Stimulated activated CD4-positive, alpha-beta T cell treated with anti-CD3 and anti-CD28 coated beads, TNF-alpha, amount 100 ng/mL, for 4 hours (primary cell): ENCODE data around the gene RCC2.

Experiments used
- DNase-seq, 3 experiments: peaks; one replicate each; pipeline ENCODE4 v3.0.0-alpha.2; 2020; ENCODE audit warnings: low read depth in 3 of 3

RCC2 gene

GRCh38 chr1:17442841-17443240, 3.4 kb upstream of the RCC2 start:
- no peak for DNase-seq

- DNase-seq, result no peak
These were observed 2.5 kb upstream of the RCC2 start for GRCh38 chr1:17441993-17442357.

GRCh38 chr1:17441265-17441992, 2.0 kb upstream of the RCC2 start:
- no peak for DNase-seq

- no peak for DNase-seq
These were observed 1.3 kb upstream of the RCC2 start for GRCh38 chr1:17440827-17441168.

GRCh38 chr1:17440074-17440826, 773 bp upstream of the RCC2 start:
- no peak for DNase-seq

GRCh38 chr1:17438318-17439249, 893 bp downstream of the RCC2 start:
- peak; percentile 58 to 73 (median 63) for DNase-seq

GRCh38 chr1:17437580-17438317, 1.7 kb downstream of the RCC2 start:
- DNase-seq, result peak; percentile 34 to 50 (median 47)

GRCh38 chr1:17437260-17437579, 2.3 kb downstream of the RCC2 start:
- no peak for DNase-seq

- DNase-seq, result no peak
These were observed 2.9 kb downstream of the RCC2 start for GRCh38 chr1:17436380-17437174.

- DNase-seq, result no peak
These were observed 4.9 kb downstream of the RCC2 start for GRCh38 chr1:17434601-17435000.

GRCh38 chr1:17434016-17434415, 5.5 kb downstream of the RCC2 start:
- no peak for DNase-seq

- no peak for DNase-seq
These were observed 6.2 kb downstream of the RCC2 start for GRCh38 chr1:17433261-17433660.

- DNase-seq, result no peak
These were observed 7.1 kb downstream of the RCC2 start for GRCh38 chr1:17432412-17432811.

- DNase-seq, result no peak
These were observed 10.3 kb downstream of the RCC2 start for GRCh38 chr1:17429183-17429582.

- DNase-seq, result no peak
These were observed 11.5 kb downstream of the RCC2 start for GRCh38 chr1:17427696-17428660.

- no peak for DNase-seq
These were observed 13.5 kb downstream of the RCC2 start for GRCh38 chr1:17425806-17426600.

- DNase-seq, result no peak
These were observed 15.7 kb downstream of the RCC2 start for GRCh38 chr1:17423781-17424245.

- DNase-seq, result no peak
These were observed 17.0 kb downstream of the RCC2 start for GRCh38 chr1:17422461-17422860.

GRCh38 chr1:17420391-17420918, 19.0 kb downstream of the RCC2 start:
- no peak for DNase-seq
